T-helper 1 cell treated with Interleukin-12 subunit alpha and Interleukin-12 subunit beta and Interleukin-4 antibody, amounts not matched to agents 30 μg/mL and 1 μg/mL, for 36 hours (primary cell): ENCODE measurements around the gene ZBED4.

Experiments
- H3K27ac Mint-ChIP-seq: one replicate; pipeline ENCODE4 v1.8.0; 2021; ENCODE audit warnings: mild to moderate bottlenecking, mixed read lengths
- H3K27me3 Mint-ChIP-seq: one replicate; pipeline ENCODE4 v1.8.0; 2021; ENCODE audit warnings: low read depth, mixed read lengths
- H3K36me3 Mint-ChIP-seq: one replicate; pipeline ENCODE4 v1.8.0; 2021; ENCODE audit warnings: low read depth, mixed read lengths
- H3K4me1 Mint-ChIP-seq: one replicate; pipeline ENCODE4 v1.8.0; 2021; ENCODE audit warnings: low read depth, mixed read lengths
- H3K4me3 Mint-ChIP-seq: one replicate; pipeline ENCODE4 v1.8.0; 2021; ENCODE audit warnings: mild to moderate bottlenecking, moderate library complexity, mixed read lengths
- H3K9me3 Mint-ChIP-seq: one replicate; pipeline ENCODE4 v1.8.0; 2021; ENCODE audit warnings: mixed read lengths

Gene ZBED4

GRCh38 chr22:49889071-49889470, 35.4 kb downstream of the ZBED4 start:
- peaks cover 56% of the 10 kb centered on the region for H3K36me3 Mint-ChIP-seq

GRCh38 chr22:49892226-49892899, 38.7 kb downstream of the ZBED4 start:
- Mint-ChIP-seq H3K36me3 (peaks cover 49% of the 10 kb centered on the region), H3K27me3 (no peaks in the 10 kb centered on the region), H3K27ac (no peak overlapping the region), H3K4me1 (peaks cover 2% of the 10 kb centered on the region), H3K9me3 (no peaks in the 10 kb centered on the region), H3K4me3 (no peak overlapping the region)

More at GRCh38 chr22:49889071-49889470, 35.4 kb downstream of the ZBED4 start:
- Mint-ChIP-seq H3K27ac (no peak overlapping the region), H3K27me3 (no peaks in the 10 kb centered on the region), H3K4me1 (no peaks in the 10 kb centered on the region), H3K9me3 (no peaks in the 10 kb centered on the region), H3K4me3 (no peak overlapping the region)

- Mint-ChIP-seq H3K4me1 (peaks cover 2% of the 10 kb centered on the region), H3K9me3 (no peaks in the 10 kb centered on the region)
Observed at GRCh38 chr22:49893025-49893424, 39.4 kb downstream of the ZBED4 start.

GRCh38 chr22:49894322-49895054, 40.8 kb downstream of the ZBED4 start:
- H3K27ac Mint-ChIP-seq: no peak overlapping the region
- no peak overlapping the region for H3K4me3 Mint-ChIP-seq
- no peaks in the 10 kb centered on the region for H3K27me3 Mint-ChIP-seq
- peaks cover 43% of the 10 kb centered on the region for H3K36me3 Mint-ChIP-seq
- H3K4me1 Mint-ChIP-seq: peaks cover 4% of the 10 kb centered on the region
- H3K9me3 Mint-ChIP-seq: no peaks in the 10 kb centered on the region

More at GRCh38 chr22:49893025-49893424, 39.4 kb downstream of the ZBED4 start:
- Mint-ChIP-seq H3K27ac (no peak overlapping the region), H3K27me3 (no peaks in the 10 kb centered on the region), H3K36me3 (peaks cover 44% of the 10 kb centered on the region), H3K4me3 (no peak overlapping the region)

- H3K27ac Mint-ChIP-seq: no peak overlapping the region
- no peaks in the 10 kb centered on the region for H3K27me3 Mint-ChIP-seq
- H3K4me3 Mint-ChIP-seq: no peak overlapping the region
- H3K36me3 Mint-ChIP-seq: peaks cover 40% of the 10 kb centered on the region
- peaks cover under 1% of the 10 kb centered on the region for H3K9me3 Mint-ChIP-seq
- H3K4me1 Mint-ChIP-seq: peaks cover 9% of the 10 kb centered on the region
Observed at GRCh38 chr22:49896201-49896600, 42.6 kb downstream of the ZBED4 start.

DNA sequence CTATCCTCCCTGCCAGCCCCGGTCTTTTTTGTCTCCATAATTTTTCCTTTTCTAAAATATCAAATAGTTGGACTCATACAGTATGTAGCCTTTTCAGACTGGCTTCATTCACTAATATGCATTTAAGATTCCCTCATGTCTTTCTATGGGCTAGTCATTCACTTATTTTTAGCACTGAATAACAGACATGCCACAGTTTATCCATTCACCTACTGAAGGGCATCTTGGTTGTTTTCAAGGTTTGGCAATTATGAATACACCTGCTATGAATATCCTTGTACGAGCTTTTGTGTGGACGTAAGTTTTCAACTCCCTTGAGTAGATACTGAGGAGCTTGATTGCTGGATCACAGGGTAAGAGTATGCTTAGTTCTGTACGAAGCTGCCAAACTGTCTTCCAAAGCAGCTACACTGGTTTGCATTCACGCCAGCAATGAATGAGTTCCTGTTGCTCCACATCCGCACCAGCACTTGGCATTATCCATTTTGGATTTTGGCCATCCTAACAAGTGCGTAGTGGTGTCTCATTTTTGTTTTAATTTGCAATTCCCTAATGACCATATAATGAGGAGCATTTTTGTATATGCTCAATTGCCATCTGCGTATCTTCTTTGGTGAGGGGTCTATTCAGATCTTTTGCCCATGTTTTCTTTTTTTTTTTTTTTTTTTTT, 43.5 kb downstream of the ZBED4 start:
- no peak overlapping the region for H3K27ac Mint-ChIP-seq
- peaks cover 43% of the 10 kb centered on the region for H3K36me3 Mint-ChIP-seq
- H3K27me3 Mint-ChIP-seq: no peaks in the 10 kb centered on the region
- H3K4me3 Mint-ChIP-seq: no peak overlapping the region
- peaks cover 9% of the 10 kb centered on the region for H3K4me1 Mint-ChIP-seq
- H3K9me3 Mint-ChIP-seq: peaks cover 3% of the 10 kb centered on the region

DNA sequence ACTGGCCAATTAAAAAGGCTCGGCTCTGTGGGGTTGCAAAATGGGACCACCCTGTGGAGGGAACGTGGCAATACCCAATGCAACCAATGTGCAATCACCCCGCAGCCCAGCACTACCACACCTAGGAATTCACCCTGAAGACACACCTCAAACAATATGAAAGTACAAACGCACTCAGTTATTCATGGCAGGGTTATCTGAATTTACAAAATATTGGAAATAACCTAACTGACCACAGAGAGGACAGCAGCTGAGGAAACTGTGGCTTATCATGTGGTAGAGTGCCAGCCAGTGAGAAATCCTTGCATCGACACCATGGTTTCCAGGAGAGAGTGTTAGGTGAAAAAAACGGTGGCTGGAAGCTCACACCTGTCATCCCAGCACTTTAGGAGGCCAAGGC, 45.9 kb downstream of the ZBED4 start:
- Mint-ChIP-seq H3K4me3 (no peak overlapping the region), H3K36me3 (peaks cover 31% of the 10 kb centered on the region)

DNA sequence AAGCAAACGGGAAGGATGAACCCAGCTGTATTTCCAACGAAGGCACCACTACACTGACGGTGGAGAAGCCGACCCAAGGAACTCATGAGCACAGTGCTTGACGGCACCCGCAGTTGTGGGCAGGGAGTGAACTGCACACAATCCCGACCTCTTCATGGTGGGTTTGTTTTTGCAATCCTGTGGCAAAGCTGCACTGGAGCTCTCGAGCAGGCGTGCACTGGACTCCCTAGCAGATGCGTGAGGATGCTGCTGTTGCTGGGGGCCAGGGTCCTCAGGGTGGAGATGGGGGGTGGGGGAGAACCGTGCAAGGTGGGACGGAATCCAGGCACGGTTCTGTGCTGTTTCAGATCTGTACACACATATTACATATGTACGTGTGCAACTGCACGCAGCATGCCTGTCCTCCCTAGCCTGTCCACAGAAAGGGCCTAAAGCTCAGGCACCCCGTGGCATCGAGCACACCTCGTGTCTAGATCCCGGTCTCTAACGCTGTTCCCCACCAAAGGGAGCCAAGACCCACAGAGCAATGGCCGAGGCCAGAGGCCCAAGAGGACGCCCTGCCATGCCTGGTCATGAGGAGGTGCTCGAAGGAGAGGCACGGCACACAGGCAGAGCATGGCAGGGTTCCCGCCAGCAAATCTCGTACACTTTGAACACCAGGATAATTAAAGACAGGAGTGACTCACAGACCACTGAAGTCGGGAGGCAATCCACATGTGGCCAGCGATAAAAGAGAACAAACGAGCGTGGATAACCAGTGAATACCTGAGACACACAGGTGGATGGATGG, 47.0 kb downstream of the ZBED4 start:
- H3K27me3 Mint-ChIP-seq: no peaks in the 10 kb centered on the region
- peaks cover 34% of the 10 kb centered on the region for H3K36me3 Mint-ChIP-seq
- no peak overlapping the region for H3K4me3 Mint-ChIP-seq
- no peak overlapping the region for H3K27ac Mint-ChIP-seq
- H3K4me1 Mint-ChIP-seq: peaks cover 7% of the 10 kb centered on the region
- H3K9me3 Mint-ChIP-seq: peaks cover 3% of the 10 kb centered on the region

More for the DNA sequence above, 45.9 kb downstream of the ZBED4 start:
- H3K4me1 Mint-ChIP-seq: peaks cover 7% of the 10 kb centered on the region
- H3K9me3 Mint-ChIP-seq: peaks cover 3% of the 10 kb centered on the region
- no peak overlapping the region for H3K27ac Mint-ChIP-seq
- no peaks in the 10 kb centered on the region for H3K27me3 Mint-ChIP-seq

DNA sequence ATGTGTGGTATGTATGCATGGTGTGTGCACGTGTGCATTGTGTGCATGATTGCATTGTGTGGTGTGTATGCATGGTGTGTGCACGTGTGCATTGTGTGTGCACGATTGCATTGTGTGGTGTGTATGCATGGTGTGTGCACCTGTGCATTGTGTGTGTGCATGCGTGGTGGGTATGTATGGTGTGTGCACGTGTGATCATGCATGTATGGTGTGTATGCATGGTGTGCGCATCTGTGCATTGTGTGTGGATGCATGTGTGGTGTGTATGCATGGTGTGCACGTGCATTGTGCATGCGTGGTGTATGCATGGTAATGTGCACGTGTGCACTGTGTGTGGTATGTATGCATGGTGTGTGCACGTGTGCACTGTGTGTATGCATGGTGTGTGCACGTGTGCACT, 47.8 kb downstream of the ZBED4 start:
- Mint-ChIP-seq H3K27me3 (no peaks in the 10 kb centered on the region), H3K36me3 (peaks cover 35% of the 10 kb centered on the region), H3K9me3 (peaks cover 3% of the 10 kb centered on the region), H3K4me3 (no peak overlapping the region), H3K4me1 (peaks cover 7% of the 10 kb centered on the region), H3K27ac (no peak overlapping the region)

GRCh38 chr22:49903322-49904039, 49.8 kb downstream of the ZBED4 start:
- Mint-ChIP-seq H3K36me3 (peaks cover 40% of the 10 kb centered on the region), H3K9me3 (peaks cover 3% of the 10 kb centered on the region)

DNA sequence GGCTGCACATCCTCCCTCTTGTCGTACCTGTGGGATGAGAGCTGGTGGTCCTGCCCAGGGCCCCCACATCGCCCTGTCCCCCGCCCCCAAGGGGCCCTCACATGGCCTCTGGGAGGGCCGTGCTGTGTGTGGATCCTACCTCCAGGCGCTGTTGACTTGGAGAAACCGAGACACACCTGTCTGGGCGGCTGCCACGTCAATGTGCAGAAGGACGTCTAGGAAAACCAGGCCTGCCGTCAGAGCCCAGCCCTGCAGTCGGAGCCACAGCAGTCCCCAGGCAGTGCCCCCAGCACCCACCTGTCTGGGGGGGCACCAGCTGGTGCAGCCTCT, 50.4 kb downstream of the ZBED4 start:
- H3K27me3 Mint-ChIP-seq: no peaks in the 10 kb centered on the region
- H3K4me3 Mint-ChIP-seq: no peak overlapping the region
- peaks cover 3% of the 10 kb centered on the region for H3K9me3 Mint-ChIP-seq
- peaks cover 11% of the 10 kb centered on the region for H3K4me1 Mint-ChIP-seq
- H3K36me3 Mint-ChIP-seq: peaks cover 40% of the 10 kb centered on the region
- no peak overlapping the region for H3K27ac Mint-ChIP-seq

More at GRCh38 chr22:49903322-49904039, 49.8 kb downstream of the ZBED4 start:
- Mint-ChIP-seq H3K4me1 (peaks cover 11% of the 10 kb centered on the region), H3K4me3 (no peak overlapping the region), H3K27me3 (no peaks in the 10 kb centered on the region), H3K27ac (no peak overlapping the region)

GRCh38 chr22:49905465-49905864, 51.8 kb downstream of the ZBED4 start:
- peaks cover 3% of the 10 kb centered on the region for H3K9me3 Mint-ChIP-seq
- H3K27me3 Mint-ChIP-seq: no peaks in the 10 kb centered on the region
- H3K36me3 Mint-ChIP-seq: peaks cover 36% of the 10 kb centered on the region
- peaks cover 4% of the 10 kb centered on the region for H3K4me1 Mint-ChIP-seq
- H3K4me3 Mint-ChIP-seq: no peak overlapping the region
- no peak overlapping the region for H3K27ac Mint-ChIP-seq

GRCh38 chr22:49906071-49906798, 52.6 kb downstream of the ZBED4 start:
- H3K27ac Mint-ChIP-seq: no peak overlapping the region

More at GRCh38 chr22:49906071-49906798, 52.6 kb downstream of the ZBED4 start:
- Mint-ChIP-seq H3K27me3 (no peaks in the 10 kb centered on the region), H3K4me1 (peaks cover 4% of the 10 kb centered on the region), H3K4me3 (no peak overlapping the region), H3K9me3 (peaks cover 3% of the 10 kb centered on the region), H3K36me3 (peaks cover 32% of the 10 kb centered on the region)
